ENCODE measurements around the gene THRAP3. TPM values are rescaled to one million over a fixed set of nuclear protein-coding genes. Genes with fewer than 3 reads are reported as not detected.

THRAP3 gene
- total and polyA plus RNA-seq, 9 of the 15 experiments (the other 6 are each of a cell fraction or from before 2014, with no cell fraction given) = 66.2 to 135 (median 113) TPM

- TF ChIP-seq ZBTB9 (CRISPR knock-in tag; IDR thresholded peaks at IDR 0.05) = no peak
- no peak for TF ChIP-seq NFATC3 (IDR thresholded peaks at IDR 0.05)
- TF ChIP-seq POLR2B (IDR thresholded peaks at IDR 0.05; ENCODE audit: low read depth, partially characterized antibody) = no peak
- TF ChIP-seq IRF2 (CRISPR knock-in tag; IDR thresholded peaks at IDR 0.05) = no peak
- no peak for TF ChIP-seq POU5F1 (IDR thresholded peaks at IDR 0.05; ENCODE audit: borderline replicate concordance, low read depth, low read length, partially characterized antibody)
- no peak for TF ChIP-seq POLR2A (conservative IDR thresholded peaks at IDR 0.05)
- no peak for TF ChIP-seq ZNF707 (CRISPR knock-in tag; conservative IDR thresholded peaks at IDR 0.05)
- no peak for TF ChIP-seq PML (IDR thresholded peaks at IDR 0.05; ENCODE audit: low read length)
- TF ChIP-seq MEF2A (IDR thresholded peaks at IDR 0.05; ENCODE audit: control insufficient read depth, low read depth, low read length) = no peak
- no peak for TF ChIP-seq CEBPZ (IDR thresholded peaks at IDR 0.05; ENCODE audit: borderline replicate concordance, low read depth, low read length)
- TF ChIP-seq NR2F6 (CRISPR knock-in tag; IDR thresholded peaks at IDR 0.05) = no peak
- TF ChIP-seq TRIM28 (IDR thresholded peaks at IDR 0.05) = no peak
- TF ChIP-seq ETV5 (CRISPR knock-in tag; IDR thresholded peaks at IDR 0.05; ENCODE audit: low read depth) = no peak
- no peak for TF ChIP-seq NFRKB (IDR thresholded peaks at IDR 0.05; ENCODE audit: low read depth)
- peak in 1 of 2 experiments; percentile 35; a peak in 1 of 4 replicates for TF ChIP-seq FOXK2 (conservative IDR thresholded peaks at IDR 0.05 in 1 of 2, IDR thresholded peaks at IDR 0.05 in 1 of 2; ENCODE audit: low read depth in 2 of 2)
- no peak for TF ChIP-seq MXI1 (IDR thresholded peaks at IDR 0.05; ENCODE audit: low read depth, low read length)
- TF ChIP-seq, protein P1, sequence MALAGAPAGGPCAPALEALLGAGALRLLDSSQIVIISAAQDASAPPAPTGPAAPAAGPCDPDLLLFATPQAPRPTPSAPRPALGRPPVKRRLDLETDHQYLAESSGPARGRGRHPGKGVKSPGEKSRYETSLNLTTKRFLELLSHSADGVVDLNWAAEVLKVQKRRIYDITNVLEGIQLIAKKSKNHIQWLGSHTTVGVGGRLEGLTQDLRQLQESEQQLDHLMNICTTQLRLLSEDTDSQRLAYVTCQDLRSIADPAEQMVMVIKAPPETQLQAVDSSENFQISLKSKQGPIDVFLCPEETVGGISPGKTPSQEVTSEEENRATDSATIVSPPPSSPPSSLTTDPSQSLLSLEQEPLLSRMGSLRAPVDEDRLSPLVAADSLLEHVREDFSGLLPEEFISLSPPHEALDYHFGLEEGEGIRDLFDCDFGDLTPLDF (CRISPR knock-in tag; IDR thresholded peaks at IDR 0.05) = no peak
- no peak for TF ChIP-seq TEAD1 (CRISPR knock-in tag; IDR thresholded peaks at IDR 0.05)
- no peak for TF ChIP-seq EGR1 (conservative IDR thresholded peaks at IDR 0.05)
- TF ChIP-seq ZNF398 (CRISPR knock-in tag; IDR thresholded peaks at IDR 0.05) = no peak
- no peak for TF ChIP-seq HDAC2 (IDR thresholded peaks at IDR 0.05)
- no peak for TF ChIP-seq ZNF23 (CRISPR knock-in tag; IDR thresholded peaks at IDR 0.05)
Observed at GRCh38 chr1:36212782-36213181, 11.5 kb upstream of the THRAP3 start (continued).

All from K562 (cell line).